Measurements from ENCODE around the gene CDC45. TPM values are rescaled to one million over a fixed set of nuclear protein-coding genes. Genes with fewer than 3 reads are reported as not detected.

Gene CDC45
- total and polyA plus RNA-seq, 2 of the 13 experiments (the other 11 are each of a cell fraction or from before 2014, with no cell fraction given): 14.4 to 36.3 TPM

DNA sequence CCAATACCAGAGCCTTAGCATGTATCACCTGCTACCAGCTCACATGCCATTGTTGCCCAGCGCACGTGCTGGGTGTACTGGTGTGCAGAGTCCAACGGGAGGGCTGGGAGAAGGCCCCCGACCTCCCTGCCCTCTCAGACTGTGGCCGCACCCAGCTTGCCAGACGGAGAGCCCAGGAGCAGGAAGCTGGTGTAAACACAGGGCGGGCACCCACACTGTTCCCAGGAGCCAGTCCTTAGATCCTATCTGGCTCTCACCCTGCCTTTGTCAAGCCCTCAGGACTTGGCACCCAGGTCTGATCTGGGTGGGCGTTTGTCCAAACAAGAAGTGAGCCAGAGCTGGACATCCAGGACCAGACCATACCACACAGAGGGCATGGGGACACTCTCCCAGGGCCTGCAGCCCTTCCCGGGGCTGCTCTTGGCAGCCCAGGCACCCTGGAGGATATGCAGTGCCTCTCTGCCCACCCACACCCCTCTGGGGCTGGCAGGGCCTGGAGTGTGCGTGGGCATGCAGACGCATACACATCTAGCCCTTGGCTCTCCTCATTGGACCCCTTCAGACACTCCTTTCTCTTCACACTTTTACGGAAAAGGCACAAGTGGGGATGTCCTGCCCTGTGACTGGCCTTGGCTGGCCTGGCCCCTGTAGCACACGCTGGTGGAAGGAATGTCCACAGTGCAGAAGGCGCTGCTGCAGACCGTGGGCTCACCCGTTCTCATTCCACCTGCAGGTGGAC lies 64.4 kb downstream of the CDC45 start:
- peak overlapping the region; percentile 40 for H3K4me2 ChIP-seq (ENCODE audit: low read depth, low read length)
- ChIA-PET CTCF (ENCODE audit: low intra/inter-chr PET ratio, low total read pairs) (no interaction called here), POLR2A (interaction anchor here (0.6 kb wide), 1 partner anchor 11 kb away, joined by 3 read pairs; no protein-coding TSS in a partner anchor)
- no peak overlapping the region for H3K9ac ChIP-seq (ENCODE audit: insufficient read depth, low read depth, low read length)
- H4K20me1 ChIP-seq (ENCODE audit: insufficient read depth, low read length): no peaks in the 10 kb centered on the region
- no peak for FAIRE-seq
- H3K79me2 ChIP-seq (ENCODE audit: insufficient read depth, low read length): no peaks in the 10 kb centered on the region
- peak; percentile 28 for DNase-seq (ENCODE audit: low spot score)
- H3K36me3 ChIP-seq (replicated peaks in 1 of 2; ENCODE audit: control insufficient read depth in 1 of 2, insufficient read depth in 2 of 2, low read length in 2 of 2): no peaks in the 10 kb centered on the region
- WGBS (ENCODE audit: low lambda C conversion rate): 10% methylated on average over 5 of the region's 16 CpGs
- H3K4me1 ChIP-seq (ENCODE audit: insufficient read depth, low read length): peaks cover 24% of the 10 kb centered on the region
- peak overlapping the region in 1 of 3 experiments; percentile 31; a peak in 1 of 6 replicates for H3K4me3 ChIP-seq (replicated peaks in 1 of 3; ENCODE audit: insufficient read depth in 1 of 3, low read depth in 2 of 3, low read length in 3 of 3)
- intact Hi-C loops (cut with micrococcal nuclease; ENCODE audit: unreplicated experiment): no loop called here
- no peak overlapping the region for H2AFZ ChIP-seq (ENCODE audit: low read length)
- peaks cover 0 to 18% of the 10 kb centered on the region in 2 experiments; a peak in 2 of 5 replicates for H3K27me3 ChIP-seq (ENCODE audit: control insufficient read depth in 1 of 2, insufficient read depth in 2 of 2, low read length in 2 of 2)
- no peaks in the 10 kb centered on the region for H3K9me3 ChIP-seq (ENCODE audit: low read length)
- ATAC-seq: peak; percentile 89
- in situ Hi-C loops (cut with HindIII; ENCODE audit: extremely low pct_ligation_motif_present, low pct_unique_long_range_greater_than_20kb): loop anchor here (10.0 kb wide), 1 partner anchor 59 kb away; no protein-coding TSS in a partner anchor
- no TSS peak for BruUV-seq (replicated peaks)
- H3K27ac ChIP-seq (ENCODE audit: extremely low read length, insufficient read depth, low read length): no peak overlapping the region
- TF ChIP-seq, protein P1, sequence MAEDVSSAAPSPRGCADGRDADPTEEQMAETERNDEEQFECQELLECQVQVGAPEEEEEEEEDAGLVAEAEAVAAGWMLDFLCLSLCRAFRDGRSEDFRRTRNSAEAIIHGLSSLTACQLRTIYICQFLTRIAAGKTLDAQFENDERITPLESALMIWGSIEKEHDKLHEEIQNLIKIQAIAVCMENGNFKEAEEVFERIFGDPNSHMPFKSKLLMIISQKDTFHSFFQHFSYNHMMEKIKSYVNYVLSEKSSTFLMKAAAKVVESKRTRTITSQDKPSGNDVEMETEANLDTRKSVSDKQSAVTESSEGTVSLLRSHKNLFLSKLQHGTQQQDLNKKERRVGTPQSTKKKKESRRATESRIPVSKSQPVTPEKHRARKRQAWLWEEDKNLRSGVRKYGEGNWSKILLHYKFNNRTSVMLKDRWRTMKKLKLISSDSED (CRISPR knock-in tag; IDR thresholded peaks at IDR 0.05): no peak
- TF ChIP-seq, protein P2, sequence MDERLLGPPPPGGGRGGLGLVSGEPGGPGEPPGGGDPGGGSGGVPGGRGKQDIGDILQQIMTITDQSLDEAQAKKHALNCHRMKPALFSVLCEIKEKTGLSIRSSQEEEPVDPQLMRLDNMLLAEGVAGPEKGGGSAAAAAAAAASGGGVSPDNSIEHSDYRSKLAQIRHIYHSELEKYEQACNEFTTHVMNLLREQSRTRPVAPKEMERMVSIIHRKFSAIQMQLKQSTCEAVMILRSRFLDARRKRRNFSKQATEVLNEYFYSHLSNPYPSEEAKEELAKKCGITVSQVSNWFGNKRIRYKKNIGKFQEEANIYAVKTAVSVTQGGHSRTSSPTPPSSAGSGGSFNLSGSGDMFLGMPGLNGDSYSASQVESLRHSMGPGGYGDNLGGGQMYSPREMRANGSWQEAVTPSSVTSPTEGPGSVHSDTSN (CRISPR knock-in tag; IDR thresholded peaks at IDR 0.05): no peak
- TF ChIP-seq, protein P3, sequence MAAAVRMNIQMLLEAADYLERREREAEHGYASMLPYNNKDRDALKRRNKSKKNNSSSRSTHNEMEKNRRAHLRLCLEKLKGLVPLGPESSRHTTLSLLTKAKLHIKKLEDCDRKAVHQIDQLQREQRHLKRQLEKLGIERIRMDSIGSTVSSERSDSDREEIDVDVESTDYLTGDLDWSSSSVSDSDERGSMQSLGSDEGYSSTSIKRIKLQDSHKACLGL (CRISPR knock-in tag; IDR thresholded peaks at IDR 0.05): no peak
- TF ChIP-seq ATF7-NPFF (CRISPR knock-in tag; IDR thresholded peaks at IDR 0.05; ENCODE audit: low read depth): 0 out of 2 replicates have a peak, but pooled peaks have one; percentile 39
- no peak for TF ChIP-seq CEBPB (IDR thresholded peaks at IDR 0.05; ENCODE audit: borderline replicate concordance, low read depth, low read length)
- no peak for TF ChIP-seq SMYD3 (CRISPR knock-in tag; IDR thresholded peaks at IDR 0.05)
- 0 out of 2 replicates have a peak, but pooled peaks have one; percentile 48 for TF ChIP-seq CHCHD3 (CRISPR knock-in tag; IDR thresholded peaks at IDR 0.05)
- no peak for TF ChIP-seq GLI4 (CRISPR knock-in tag; IDR thresholded peaks at IDR 0.05; ENCODE audit: borderline replicate concordance)
- peak; percentile 60; the same call in 1 of the 2 replicates for TF ChIP-seq ZNF253 (CRISPR knock-in tag; IDR thresholded peaks at IDR 0.05; ENCODE audit: borderline replicate concordance)
- TF ChIP-seq TEAD3 (CRISPR knock-in tag; optimal IDR thresholded peaks at IDR 0.05; ENCODE audit: borderline replicate concordance): peak; percentile 93
- no peak for TF ChIP-seq ZNF335 (CRISPR knock-in tag; IDR thresholded peaks at IDR 0.05)
- TF ChIP-seq, protein P4, sequence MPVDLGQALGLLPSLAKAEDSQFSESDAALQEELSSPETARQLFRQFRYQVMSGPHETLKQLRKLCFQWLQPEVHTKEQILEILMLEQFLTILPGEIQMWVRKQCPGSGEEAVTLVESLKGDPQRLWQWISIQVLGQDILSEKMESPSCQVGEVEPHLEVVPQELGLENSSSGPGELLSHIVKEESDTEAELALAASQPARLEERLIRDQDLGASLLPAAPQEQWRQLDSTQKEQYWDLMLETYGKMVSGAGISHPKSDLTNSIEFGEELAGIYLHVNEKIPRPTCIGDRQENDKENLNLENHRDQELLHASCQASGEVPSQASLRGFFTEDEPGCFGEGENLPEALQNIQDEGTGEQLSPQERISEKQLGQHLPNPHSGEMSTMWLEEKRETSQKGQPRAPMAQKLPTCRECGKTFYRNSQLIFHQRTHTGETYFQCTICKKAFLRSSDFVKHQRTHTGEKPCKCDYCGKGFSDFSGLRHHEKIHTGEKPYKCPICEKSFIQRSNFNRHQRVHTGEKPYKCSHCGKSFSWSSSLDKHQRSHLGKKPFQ (CRISPR knock-in tag; IDR thresholded peaks at IDR 0.05; ENCODE audit: insufficient replicate concordance): no peak
- TF ChIP-seq ZNF761 (CRISPR knock-in tag; conservative IDR thresholded peaks at IDR 0.05): no peak
- no peak for TF ChIP-seq GATAD1 (CRISPR knock-in tag; IDR thresholded peaks at IDR 0.05)
- no peak for TF ChIP-seq TAF1 (CRISPR knock-in tag; IDR thresholded peaks at IDR 0.05)
- no peak for TF ChIP-seq JARID2 (CRISPR knock-in tag; IDR thresholded peaks at IDR 0.05; ENCODE audit: insufficient replicate concordance)
- peak; percentile 66 for TF ChIP-seq NR2F6 (IDR thresholded peaks at IDR 0.05)
- peak; percentile 87 for TF ChIP-seq NR2F6 (CRISPR knock-in tag; IDR thresholded peaks at IDR 0.05)
- TF ChIP-seq ZNF33B (CRISPR knock-in tag; IDR thresholded peaks at IDR 0.05): no peak

Measured in HepG2 (cell line).